Transverse colon (tissue), 4 donors: Measurements from ENCODE around the gene PRKCE.

Experiments
- CTCF ChIP-seq, 5 experiments: fragments of 200-600 bp in 3 of 5; fragments of 450-650 bp in 2 of 5; sonication (generic) in 3 of 5; IDR thresholded peaks; 1 replicate in 2 of 5; 2 replicates in 3 of 5; pipeline ENCODE4 v1.5.1; 2016 to 2017; ENCODE audit warnings: antibody characterized with exemption in 5 of 5, inconsistent platforms in 3 of 5, mild to moderate bottlenecking in 2 of 5, moderate library complexity in 1 of 5
- POLR2A ChIP-seq: fragments of 450-650 bp; IDR thresholded peaks from one replicate; pipeline ENCODE4 v1.6.1; 2016; ENCODE audit warnings: antibody characterized with exemption, mild to moderate bottlenecking, moderate library complexity
- POLR2AphosphoS5 ChIP-seq, 3 donors: sonication (generic); formaldehyde crosslinking; IDR thresholded peaks; one replicate each; pipeline ENCODE4 v1.6.1; 2016; ENCODE audit warnings: antibody characterized with exemption in 3 of 3

GRCh38 chr2:46216213-46216612 is 564.7 kb downstream of the PRKCE start:
- TF ChIP-seq CTCF (IDR thresholded peaks at IDR 0.05): no peak
- no peak for TF ChIP-seq POLR2A
- no peak for TF ChIP-seq POLR2AphosphoS5 (IDR thresholded peaks at IDR 0.05)
